GM19238 (cell line): Measurements from ENCODE around the gene NEK7.
"Not testable (repeated sequence)": the region's sequence is repeated elsewhere in the genome, so short reads cannot be mapped to it uniquely, and the experiment has no call there.

Experiments
- DNase-seq: peaks from one replicate; pipeline ENCODE4 v3.0.0; 2011; ENCODE audit warnings: low spot score; ENCODE audit not compliant: insufficient read length

The NEK7 gene

GRCh38 chr1:198156745-198157240 is at the start of gene NEK7:
NEK7 (plus strand) TSS chr1:198156998; CDS start chr1:198232581, 75,583 bp downstream.
- peak; percentile 51 for DNase-seq

GRCh38 chr1:198107091-198107501 is 49.7 kb upstream of the NEK7 start:
- DNase-seq = no peak

GRCh38 chr1:198108636-198109370 is 48.0 kb upstream of the NEK7 start:
- no peak for DNase-seq

- no peak for DNase-seq
Observed at GRCh38 chr1:198109371-198109715, 47.5 kb upstream of the NEK7 start.

- DNase-seq = no peak
Observed at GRCh38 chr1:198113342-198113750, 43.5 kb upstream of the NEK7 start.

GRCh38 chr1:198116069-198116468 is 40.7 kb upstream of the NEK7 start:
- no peak for DNase-seq

GRCh38 chr1:198116469-198116868 is 40.3 kb upstream of the NEK7 start:
- no peak for DNase-seq

- DNase-seq = no peak
Observed at GRCh38 chr1:198117267-198117666, 39.5 kb upstream of the NEK7 start.

- no peak for DNase-seq
Observed at GRCh38 chr1:198118134-198118533, 38.7 kb upstream of the NEK7 start.

- DNase-seq = no peak
Observed at GRCh38 chr1:198119906-198120305, 36.9 kb upstream of the NEK7 start.

GRCh38 chr1:198121056-198121826 is 35.6 kb upstream of the NEK7 start:
- no peak for DNase-seq

- DNase-seq = no peak
Observed at GRCh38 chr1:198122693-198123092, 34.1 kb upstream of the NEK7 start.

- DNase-seq = no peak
Observed at GRCh38 chr1:198123133-198123532, 33.7 kb upstream of the NEK7 start.

- no peak for DNase-seq
Observed at GRCh38 chr1:198124673-198125072, 32.1 kb upstream of the NEK7 start.

GRCh38 chr1:198125995-198126735 is 30.6 kb upstream of the NEK7 start:
- no peak for DNase-seq

- no peak for DNase-seq
Observed at GRCh38 chr1:198128533-198128932, 28.3 kb upstream of the NEK7 start.

GRCh38 chr1:198130053-198130452 is 26.7 kb upstream of the NEK7 start:
- not testable (repeated sequence) for DNase-seq

- no peak for DNase-seq
Observed at GRCh38 chr1:198132060-198132781, 24.6 kb upstream of the NEK7 start.

GRCh38 chr1:198134252-198134651 is 22.5 kb upstream of the NEK7 start:
- no peak for DNase-seq

- DNase-seq = no peak
Observed at GRCh38 chr1:198135366-198135765, 21.4 kb upstream of the NEK7 start.

GRCh38 chr1:198141668-198142351 is 15.0 kb upstream of the NEK7 start:
- DNase-seq = no peak
